Fibroblast of the conjunctiva (primary cell): ENCODE results near the gene ZC3H4.

ENCODE experiments used
- DNase-seq: peaks from one replicate; pipeline ENCODE4 v3.0.0-alpha.2; 2010; ENCODE audit warnings: low read depth

The ZC3H4 gene

GRCh38 chr19:47047763-47048405 lies 65.7 kb downstream of the ZC3H4 start:
- peak; percentile 86 for DNase-seq

- DNase-seq: no peak
These were observed 66.3 kb downstream of the ZC3H4 start for GRCh38 chr19:47047272-47047762.

- no peak for DNase-seq
These were observed 67.6 kb downstream of the ZC3H4 start for GRCh38 chr19:47045867-47046470.

- DNase-seq: no peak
These were observed 68.4 kb downstream of the ZC3H4 start for GRCh38 chr19:47044946-47045866.

DNA sequence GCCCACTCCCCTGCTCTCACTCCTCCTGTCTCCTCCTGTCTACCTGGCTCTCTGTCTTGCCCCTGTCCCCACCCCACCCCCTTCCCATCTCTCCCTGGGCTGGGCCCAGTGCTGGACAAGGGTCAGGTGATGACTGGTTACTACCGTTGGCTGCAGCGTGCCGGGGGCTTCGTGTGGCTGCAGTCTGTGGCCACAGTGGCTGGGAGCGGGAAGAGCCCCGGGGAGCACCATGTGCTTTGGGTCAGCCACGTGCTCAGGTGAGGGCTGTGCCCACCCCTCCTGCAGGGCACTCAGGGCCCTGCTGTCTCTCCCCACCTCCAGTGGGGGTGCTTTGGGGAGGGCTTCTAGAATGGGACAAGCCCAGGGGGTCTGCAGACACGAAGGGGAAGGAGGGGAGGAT lies 72.7 kb downstream of the ZC3H4 start:
- no peak for DNase-seq

DNA sequence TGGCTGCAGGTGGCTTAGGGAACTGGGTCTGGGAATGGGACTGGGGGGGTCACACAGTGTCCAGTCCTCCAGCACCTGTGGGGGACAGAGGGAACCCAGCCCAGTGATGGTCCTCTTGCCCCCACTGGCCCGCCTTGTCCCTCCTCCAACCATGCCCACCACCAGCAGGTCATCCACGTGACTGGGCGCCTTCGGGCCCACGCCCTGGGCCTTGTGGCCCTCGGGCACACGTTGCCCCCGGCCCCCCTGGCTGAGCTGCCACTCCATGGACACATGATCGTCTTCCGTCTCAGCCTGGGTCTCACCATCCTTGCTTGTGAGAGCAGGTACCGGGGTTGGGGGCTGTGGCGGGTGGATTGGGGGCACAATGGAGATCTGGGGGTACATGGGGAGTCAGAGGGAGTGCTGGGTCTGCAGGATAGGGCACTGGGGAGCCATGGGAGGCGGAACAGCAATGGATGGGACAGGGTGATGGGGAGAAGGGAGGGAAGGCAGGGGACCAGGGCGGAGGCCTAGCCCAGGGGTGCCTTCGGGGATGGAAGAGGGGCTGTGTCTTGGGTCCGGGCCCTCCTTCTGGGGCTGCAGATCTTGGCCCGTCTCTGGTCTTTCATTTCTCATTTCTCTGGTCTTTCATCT lies 74.2 kb downstream of the ZC3H4 start:
- no peak for DNase-seq

DNA sequence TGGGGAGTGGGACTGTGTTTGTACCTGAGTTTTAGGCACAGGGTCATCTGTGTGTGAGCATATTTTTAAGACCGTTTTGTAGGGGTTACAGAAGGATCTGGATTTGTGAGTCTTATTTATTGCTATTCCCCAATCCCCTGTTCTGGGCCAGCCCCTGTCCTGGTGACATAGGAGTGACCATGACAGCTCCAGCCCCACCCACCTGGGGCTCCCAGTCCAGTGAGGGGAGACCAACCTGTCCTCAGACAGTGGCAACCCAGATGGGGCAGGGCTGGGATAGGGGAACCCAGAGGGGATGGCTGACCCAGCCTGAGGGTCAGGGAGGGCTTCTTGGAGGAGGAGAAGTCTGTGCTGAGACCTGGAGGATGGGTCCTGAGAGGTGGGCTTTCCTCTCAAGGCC lies 75.8 kb downstream of the ZC3H4 start:
- DNase-seq: no peak

- DNase-seq: no peak
These were observed 77.4 kb downstream of the ZC3H4 start for GRCh38 chr19:47036097-47036651.

DNA sequence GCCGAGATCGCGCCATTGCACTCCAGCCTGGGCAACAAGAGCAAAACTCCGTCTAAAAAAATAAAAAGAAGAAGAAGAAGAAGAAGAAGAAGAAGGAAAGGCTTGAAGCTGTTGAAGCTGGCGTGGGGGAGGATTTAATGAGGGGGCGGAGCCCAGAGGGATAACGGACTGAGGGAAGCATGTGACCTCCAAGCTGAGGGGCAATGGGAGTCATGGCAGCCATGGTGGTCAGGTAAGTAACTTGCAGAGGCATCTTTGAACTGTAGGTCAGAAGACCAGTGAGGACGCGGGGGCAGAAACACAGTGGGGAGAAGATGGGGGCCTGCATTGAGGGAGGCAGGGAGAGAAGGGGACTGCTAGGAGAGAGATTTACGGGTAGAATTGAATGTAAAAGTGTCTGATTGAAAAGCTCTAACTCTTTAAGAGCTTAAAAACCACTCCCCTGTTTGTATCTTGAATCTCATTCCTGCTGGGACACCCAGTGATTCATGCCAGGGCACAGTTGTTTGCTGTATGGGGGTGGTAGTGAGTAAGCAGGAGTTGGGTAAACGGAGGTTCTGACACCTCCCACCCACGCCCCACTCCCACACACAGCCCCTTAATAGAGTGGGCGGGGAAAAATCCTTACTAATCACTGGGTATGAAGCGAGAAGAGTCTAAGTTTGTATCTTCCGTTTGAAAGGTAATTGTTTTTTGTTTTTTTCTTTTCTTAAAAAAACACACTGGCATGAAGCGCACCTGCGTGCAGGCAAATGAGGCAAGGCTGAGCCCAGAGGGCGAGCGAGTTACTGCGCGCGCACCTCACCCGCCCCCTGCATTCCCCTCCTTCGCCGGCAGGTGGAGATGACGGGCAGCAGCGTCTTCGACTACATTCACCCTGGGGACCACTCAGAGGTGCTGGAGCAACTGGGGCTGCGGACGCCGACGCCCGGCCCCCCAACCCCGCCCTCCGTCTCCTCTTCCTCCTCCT lies 78.2 kb downstream of the ZC3H4 start:
- peak; percentile 56 for DNase-seq

DNA sequence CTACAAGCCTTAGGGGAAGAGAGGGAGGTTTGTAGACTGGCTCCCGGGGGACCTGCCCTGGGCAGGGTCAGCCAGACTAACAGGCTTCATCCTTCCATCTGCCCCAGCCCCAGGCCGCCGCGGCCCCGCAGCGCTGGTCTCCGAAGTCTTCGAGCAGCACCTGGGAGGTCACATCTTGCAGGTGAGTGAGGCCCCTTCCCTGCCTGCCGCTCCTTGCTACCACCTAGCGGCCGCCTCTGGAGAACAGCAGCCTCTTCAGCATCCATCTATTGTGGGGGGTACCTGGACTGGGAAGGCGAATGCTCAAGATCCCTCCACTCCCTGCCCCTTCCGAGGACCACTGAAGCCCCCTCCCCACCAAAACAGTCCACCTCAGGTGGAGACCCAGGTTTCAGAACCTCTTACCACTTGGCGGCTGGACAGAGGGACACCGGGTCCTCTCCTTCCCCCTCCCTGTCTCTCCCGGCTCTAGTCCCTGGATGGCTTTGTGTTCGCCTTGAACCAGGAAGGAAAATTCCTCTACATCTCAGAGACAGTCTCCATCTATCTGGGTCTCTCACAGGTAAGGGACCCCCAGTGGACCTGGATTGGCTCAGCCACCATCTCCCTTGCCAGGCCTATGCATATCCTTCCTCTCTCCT lies 81.3 kb downstream of the ZC3H4 start:
- DNase-seq: no peak

- DNase-seq: no peak
These were observed 85.4 kb downstream of the ZC3H4 start for GRCh38 chr19:47028195-47028601.

GRCh38 chr19:47027586-47028088 lies 85.9 kb downstream of the ZC3H4 start:
- DNase-seq: no peak

DNA sequence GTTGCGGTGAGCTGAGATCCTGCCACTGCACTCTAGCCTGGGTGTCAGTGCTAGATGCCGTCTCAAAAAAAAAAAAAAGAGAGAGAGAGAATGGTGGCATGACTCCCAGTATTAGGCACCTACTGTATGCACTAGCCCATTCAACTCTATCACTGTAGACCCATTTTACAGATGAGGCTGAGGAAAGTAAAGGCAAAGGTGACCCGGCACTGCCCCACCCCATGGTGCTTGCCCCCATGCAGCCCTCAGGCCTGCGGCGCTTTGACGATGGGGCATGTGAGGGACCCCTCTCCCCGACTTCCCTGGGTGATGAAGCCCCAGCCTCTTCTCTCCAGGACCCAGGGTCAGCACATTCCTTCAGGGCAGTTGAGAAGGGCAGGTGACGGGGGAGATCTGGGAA lies 86.7 kb downstream of the ZC3H4 start:
- DNase-seq: no peak

- DNase-seq: no peak
These were observed 87.4 kb downstream of the ZC3H4 start for GRCh38 chr19:47026156-47026555.

- no peak for DNase-seq
These were observed 89.1 kb downstream of the ZC3H4 start for GRCh38 chr19:47024502-47024901.

DNA sequence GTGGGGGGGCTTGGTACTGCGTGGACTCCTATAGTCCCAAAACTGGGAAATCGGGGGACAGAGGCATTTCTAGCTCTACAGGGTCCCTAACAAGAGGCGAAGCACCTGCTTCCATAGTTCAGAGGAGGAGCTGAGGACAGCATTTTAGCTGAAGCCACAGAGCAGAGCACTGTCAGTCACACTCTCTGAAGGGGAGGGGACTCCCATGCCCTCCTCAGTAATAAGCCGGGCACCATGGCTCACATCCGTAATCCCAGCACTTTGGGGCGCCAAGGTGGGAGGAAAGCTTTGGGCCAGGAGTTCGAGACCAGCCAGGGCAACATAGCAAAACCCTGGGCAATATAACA lies 90.2 kb downstream of the ZC3H4 start:
- DNase-seq: no peak

- no peak for DNase-seq
These were observed 90.8 kb downstream of the ZC3H4 start for GRCh38 chr19:47022541-47023447.

DNA sequence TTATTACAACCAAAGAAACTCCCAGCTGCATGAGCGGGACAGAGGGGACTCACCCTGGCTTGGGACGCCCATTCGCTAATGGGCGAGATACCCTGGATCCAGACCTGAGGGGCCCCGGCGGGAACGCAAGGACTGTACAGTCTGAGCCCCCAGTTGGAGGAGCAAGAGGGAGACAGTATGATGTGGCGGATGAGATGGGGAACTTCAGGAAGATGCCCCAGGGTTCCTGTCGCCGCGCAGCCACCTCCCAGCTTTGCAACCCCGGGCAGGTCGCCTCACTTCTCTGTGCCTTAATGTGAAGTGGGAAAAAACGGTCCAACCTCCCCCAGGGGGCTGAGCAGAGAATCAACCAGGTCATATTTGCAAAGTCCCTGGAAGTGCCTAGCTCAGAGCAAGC lies 91.4 kb downstream of the ZC3H4 start:
- no peak for DNase-seq

DNA sequence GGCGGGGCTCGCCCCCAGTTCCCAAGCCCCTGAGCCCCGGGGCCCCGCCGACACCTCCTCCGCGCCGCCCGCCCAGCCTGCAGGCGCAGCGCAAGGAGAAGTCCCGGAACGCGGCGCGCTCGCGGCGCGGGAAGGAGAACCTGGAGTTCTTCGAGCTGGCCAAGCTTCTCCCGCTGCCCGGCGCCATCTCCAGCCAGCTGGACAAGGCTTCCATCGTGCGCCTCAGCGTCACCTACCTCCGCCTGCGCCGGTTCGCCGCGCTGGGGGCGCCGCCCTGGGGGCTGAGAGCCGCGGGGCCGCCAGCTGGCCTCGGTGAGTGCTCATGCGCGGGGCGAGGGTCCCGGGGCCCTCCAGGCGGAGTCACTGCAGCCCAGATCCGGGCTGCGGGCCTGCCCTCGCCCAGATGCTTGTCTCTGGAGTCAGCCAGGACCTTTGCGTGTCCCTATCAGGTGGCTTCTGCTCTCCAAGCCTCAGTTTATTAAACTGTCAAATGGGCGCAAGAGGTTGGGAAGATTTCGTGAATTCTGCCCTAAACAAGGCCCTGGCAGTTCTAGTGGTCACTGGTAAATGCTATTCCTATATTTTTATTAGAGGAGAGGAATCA lies 91.9 kb downstream of the ZC3H4 start:
- no peak for DNase-seq
